Measurements from ENCODE around the gene DNASE1.

The DNASE1 gene

DNA sequence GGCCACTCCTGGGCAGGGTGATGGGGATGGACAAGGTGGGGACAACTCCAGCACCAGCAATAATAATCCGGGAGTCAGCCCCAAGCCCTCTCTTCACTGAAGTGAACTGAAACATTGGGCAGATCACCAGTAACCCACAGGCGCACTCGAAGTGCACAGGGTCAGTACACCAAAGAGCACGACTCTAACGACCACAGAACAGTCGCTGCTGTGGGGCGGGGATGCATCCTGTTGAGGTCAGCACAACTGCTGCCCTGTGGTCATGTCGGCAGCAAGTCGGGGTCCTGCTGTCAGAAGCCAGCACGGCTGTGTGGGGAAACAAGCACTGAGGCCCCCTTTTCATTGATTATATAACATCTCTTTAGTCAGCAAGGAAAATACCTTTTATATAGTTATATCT lies 14.6 kb downstream of the DNASE1 start:
- DNase-seq = no peak

DNA sequence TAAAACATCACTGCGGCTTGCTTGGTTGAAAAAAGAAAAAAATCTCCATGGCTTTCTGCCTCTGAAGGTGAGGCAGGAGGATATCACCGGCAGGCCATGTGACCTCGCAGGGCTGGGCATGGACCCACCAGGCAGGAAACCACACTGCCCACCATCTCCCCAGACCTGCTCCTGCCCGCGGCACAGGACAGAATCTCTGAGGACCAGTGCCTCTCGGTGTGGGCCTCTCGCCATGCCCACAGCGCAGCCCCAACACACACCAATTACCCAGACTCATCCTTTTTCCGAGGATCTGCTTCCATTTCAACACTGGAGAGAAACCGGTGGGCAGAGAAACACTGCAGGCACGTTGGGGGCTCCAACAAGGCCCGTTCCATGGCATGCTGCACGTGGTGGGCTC lies 16.2 kb downstream of the DNASE1 start:
- DNase-seq = no peak

- DNase-seq = no peak
Observed at GRCh38 chr16:3671424-3671823, 16.9 kb downstream of the DNASE1 start.

DNA sequence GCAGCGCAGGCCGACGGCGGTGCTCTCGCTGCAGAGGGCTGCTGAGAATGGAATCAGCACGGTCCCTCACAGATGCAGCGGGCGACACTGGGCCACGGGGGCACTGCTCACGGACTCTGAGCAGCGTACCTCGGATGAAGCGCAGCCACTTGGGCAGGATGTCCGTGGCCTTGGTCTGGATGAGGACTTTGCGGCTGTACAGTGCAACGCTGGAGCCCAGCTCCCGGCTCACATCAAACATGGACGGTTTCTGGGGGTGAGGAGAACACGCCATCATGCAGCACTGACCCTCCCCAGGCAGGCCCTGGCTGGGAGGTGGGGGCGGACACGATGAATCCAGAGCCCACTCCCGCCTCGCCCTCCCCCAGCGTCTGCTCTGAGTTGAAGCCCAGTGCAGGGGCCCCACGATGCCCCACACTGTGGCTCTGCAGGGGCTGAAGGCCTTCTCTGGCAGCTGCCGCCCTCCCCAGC lies 18.1 kb downstream of the DNASE1 start:
- DNase-seq = no peak

- DNase-seq = no peak
Observed at GRCh38 chr16:3673201-3673600, 18.7 kb downstream of the DNASE1 start.

DNA sequence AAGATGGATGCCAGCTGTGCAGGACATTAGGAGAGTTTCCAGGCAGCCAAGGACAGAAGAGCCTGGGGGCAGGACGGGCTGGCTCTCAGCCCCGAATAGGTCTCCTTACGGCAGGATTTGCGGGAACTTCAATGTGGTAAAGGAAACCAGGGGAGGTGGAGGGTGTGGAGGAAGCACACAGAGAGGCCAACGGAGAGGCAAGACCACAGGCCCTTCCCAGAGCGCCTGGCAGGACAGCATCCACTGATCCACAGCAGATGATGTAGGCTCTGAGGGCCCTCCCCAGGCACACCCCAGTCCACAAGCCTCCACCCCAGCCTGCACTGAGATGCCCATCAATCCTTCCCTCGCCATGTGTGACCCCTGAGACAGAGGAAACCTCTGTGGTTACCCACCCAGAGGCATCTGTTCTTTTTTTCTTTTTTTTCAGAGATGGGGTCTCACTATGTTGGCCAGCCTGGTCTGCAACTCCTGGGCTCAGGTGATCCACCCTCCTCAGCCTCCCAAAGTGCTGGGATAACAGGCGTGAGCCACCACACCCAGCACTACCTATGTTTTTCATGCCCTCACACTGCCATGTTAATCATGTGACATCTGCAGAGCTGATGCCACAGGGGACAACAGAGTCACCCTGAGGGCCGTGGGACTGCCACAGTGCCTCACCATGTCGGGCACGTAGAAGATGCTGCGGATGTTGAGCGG lies 19.3 kb downstream of the DNASE1 start:
- no peak for DNase-seq

DNA sequence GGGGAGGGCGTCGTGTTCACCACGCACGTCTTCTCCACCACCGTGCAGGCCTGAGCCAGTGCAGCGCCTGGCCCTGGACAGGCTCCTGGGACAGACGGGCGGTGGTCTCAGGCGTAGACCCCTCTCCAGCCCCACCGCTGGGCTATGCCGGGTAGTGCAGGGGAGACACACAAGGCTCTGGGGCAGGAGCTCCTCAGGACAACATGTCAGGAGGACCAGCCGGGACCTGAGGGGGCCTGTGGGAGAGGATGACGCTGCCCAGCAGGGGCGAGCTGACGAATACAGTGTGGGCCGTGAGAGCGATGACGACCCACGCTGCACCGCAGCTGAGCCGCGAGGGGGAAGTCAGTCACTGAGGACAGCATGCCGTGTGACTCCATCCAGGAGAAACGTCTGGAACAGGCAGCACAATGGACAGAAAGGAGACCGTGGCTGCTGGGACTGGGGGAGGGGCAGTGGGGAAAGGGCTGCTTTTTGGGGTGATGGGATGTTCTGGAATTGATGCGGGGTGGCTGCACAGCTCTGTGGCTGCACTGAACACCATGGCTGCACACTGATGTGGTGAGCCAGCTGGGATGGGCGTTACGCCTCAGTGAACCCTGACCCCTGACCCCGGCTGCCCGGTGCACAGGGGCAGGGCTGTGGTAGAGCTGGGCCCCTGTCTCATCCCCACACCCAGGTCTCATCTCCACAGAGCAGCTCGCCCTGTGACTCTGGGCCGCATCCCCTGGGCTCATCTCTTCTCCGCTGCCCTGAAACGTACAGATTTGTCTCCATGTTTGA lies 20.2 kb downstream of the DNASE1 start:
- DNase-seq = no peak

- no peak for DNase-seq
Observed at GRCh38 chr16:3675601-3676130, 21.2 kb downstream of the DNASE1 start.

DNA sequence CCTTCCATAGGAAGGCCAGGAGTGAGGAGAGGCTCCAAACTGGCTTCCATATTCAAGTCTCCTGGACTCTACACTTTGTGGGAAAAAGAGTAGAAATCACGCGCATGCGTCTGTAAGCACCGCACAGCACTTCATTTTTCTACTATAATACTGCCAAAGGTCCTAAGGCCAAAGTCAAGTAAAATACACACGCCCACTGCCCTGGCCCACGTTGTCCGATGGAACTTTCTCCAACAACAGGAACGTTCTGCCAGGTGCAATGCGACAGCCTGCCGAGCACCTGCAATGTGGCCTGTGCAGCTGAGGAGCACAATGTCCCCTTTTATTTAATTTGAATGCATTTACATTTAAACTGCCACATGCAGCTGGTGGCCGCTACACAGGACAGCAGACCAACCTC lies 23.5 kb downstream of the DNASE1 start:
- no peak for DNase-seq

- no peak for DNase-seq
Observed at GRCh38 chr16:3681206-3681605, 26.7 kb downstream of the DNASE1 start.

DNA sequence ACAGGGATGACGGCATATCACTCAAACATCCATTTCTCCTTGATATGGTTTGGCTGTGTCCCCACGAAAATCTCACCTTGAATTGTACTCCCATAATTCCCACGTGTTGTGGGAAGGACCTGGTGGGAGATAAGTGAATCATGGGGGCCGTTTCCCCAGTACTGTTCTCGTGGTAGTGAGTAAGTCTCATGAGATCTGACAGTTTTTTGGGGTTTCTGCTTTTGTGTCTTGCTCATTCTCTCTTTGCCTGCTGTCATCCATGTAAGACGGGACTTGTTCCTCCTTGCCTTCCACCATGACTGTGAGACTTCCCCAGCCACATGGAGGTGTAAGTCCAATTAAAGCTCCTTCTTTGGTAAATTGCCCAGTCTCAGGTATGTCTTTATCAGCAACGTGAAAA lies 32.5 kb downstream of the DNASE1 start:
- DNase-seq = no peak

DNA sequence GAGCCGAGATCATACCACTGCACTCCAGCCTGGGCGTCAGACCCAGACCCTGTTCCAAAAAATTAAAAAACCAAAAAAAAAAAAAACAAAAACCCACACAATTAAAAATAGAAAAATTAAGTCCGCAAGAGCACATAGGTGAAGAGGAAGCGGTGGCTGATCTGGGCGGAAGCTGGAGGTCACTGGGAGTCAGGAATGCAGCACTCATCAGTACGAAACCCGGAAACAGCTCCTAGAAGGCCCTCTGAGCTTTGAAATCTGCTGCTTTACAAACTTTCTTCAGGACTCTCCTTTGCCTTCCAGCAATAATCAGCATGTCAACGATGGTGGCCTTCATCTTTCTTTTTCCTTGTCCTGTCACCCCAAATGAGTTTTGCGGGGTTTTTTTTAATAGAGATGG lies 33.3 kb downstream of the DNASE1 start:
- DNase-seq = no peak

DNA sequence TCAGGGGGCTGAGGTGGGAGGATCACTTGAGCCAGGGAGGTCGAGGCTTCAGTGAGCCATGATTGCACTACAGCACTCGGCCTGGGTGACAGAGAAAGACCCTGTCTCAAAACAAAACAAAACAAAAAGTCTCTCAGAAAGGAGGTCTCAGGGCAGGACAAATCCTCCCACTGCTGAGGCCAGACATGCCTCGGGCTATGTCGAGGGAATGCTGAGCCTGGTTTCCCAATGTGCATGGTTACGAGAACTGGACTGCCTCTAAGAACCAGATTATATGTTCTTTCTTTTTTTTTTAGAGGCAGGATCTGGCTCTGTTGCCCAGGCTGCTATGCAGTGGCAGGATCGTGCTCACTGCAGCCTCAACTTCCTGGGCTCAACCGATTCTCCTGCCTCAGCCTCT lies 35.2 kb downstream of the DNASE1 start:
- no peak for DNase-seq

DNA sequence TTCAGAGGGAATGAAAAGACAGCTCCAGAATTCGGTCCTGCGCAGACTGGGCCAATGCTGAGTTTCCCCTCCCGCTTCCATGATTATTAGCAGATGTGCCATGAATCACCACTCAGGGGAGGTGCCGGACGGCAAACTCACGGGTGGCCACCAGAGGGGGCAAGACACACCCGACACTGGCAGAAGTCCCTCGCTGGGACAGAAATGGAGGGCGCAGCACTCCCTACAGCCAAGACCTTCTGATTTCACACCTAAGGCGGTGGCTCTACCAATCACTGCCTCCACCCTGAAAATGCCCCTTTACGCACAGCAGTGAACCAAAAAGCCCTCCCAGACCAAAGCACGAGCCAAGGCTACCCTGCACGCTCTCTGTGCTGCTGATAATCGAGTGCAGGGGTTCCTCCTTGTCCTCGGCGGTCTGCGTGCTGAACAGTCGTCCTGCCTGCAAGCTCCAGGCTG lies 36.0 kb downstream of the DNASE1 start:
- peak; percentile 83 for DNase-seq

GRCh38 chr16:3690980-3691720 lies 36.7 kb downstream of the DNASE1 start:
- no peak for DNase-seq

DNA sequence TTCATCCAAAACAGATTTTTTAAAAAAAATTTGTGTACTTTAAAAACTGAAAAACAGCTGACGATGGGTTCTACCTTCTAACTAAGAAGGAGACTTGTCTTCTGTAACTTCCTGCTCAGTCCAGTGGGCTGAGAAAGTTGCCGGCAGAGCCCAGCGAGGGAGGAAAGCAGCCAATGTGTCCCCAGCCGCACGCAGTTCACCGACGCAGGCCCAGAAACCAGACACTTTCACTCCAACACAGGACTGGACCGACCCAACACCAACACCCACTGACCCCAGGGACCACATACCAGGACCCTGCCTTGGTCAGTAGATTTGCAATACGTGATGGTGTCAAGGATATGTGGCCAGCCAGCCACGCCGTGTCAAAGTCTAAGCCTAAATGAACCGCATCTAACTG lies 37.3 kb downstream of the DNASE1 start:
- no peak for DNase-seq

GRCh38 chr16:3694051-3694450 lies 39.6 kb downstream of the DNASE1 start:
- peak; percentile 23 for DNase-seq

DNA sequence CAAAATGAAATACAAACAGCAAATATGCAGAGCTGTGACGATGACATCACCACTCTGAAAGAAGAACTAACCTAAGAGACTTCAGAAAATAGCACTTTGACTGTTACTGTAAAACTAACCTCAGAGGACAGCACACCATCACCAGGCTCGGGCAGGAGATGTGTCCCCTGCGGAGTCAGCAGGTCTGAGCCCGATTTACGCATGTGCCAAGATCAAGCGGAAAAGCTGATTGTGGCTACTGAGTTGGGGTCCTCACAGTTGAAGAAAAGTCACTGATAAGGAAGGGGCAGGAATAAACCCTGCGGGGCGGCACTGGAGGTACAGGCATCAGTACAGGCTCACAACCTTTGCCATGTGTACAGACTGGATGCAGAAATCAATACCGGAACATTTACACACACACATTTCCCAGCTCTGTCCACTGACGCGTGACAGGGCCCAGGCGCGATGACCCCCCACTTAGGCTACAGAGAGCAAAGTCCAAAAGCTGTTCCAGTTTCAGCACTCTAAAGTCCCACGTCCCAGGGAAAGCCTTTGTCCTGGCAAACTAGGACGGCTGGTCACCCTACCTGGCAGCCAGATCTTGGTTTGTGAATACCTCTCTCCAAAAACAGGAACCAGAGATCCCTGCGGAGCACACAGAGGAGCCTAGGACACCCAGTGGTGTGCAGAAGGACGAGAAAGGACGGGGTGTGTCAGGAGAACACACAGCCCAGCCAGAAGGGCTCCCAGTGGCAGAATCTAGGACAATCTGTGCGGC lies 41.3 kb downstream of the DNASE1 start:
- DNase-seq = peak; percentile 81

DNA sequence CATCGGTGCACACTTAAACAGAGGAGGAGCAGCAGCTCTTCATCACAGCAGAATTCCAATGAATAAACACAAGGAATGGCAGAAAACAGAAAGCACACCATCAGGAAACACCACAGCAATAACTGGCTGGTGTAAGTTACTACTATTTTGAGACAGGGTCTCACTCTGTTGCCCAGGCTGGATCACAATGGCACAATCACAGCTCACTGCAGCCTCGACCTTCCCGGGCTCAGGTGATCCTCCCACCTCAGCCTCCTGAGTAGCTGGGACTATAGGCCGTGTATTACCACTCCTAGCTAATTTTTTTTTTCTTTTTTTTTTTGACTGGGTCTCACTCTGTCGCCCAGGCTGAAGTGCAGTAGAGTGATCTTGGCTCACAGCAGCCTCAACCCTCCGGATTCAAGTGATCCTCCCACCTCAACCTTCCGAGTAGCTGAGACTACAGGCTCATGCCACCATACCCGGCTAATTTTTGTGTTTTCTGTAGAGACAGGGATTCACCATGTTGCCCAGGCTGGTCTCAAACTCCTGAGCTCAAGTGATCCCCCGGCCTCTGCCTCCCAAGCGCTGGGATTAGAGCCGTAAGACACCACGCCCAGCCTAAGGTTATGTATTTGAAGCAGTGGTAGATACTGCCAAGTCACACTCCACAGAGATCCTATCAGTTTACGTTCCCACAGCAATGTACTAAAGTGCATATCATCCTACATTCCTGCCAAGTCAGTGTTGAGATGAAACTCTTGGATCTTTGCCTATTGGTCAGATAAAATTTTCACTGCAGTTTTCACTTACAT lies 42.1 kb downstream of the DNASE1 start:
- DNase-seq = peak; percentile 43

DNA sequence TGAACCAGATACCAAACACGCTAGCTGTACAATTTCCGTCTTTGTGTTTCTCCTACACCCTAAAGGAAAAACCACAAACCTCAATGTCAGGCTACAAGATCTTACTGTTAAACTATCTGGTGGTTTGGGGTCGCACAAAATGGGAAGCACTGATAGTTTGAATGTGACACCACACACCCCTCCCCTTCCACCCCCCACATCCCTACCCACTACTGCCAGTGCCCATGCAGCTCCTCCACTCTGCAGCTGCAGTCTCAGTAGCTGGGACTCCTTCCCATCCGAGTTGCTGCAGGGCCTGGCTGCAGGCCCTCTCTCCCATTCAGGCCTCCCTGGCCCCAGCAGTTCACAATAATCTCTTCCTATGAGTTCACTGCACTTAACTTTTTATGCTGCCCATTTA lies 44.5 kb downstream of the DNASE1 start:
- no peak for DNase-seq

DNA sequence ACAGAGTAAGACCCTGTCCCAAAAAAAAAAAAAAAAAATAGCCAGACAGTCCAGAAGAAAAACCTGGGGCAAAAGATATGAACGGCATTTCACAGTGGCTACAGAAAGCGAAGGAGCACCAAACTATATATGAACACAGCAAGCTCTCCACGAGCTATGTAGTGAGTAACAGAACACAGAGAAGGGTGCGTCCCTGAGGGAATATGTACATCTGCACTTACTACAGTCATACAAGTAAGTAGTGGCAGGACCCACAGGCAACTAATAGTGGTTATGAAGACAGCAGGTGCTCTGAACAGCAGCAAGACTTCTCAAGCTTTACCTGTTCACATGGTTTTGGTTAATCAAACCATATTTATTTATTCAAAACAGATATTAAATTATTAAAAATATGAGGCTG lies 47.0 kb downstream of the DNASE1 start:
- no peak for DNase-seq

GRCh38 chr16:3702082-3702481 lies 47.6 kb downstream of the DNASE1 start:
- DNase-seq = no peak
